Ascending aorta (tissue), 2 donors: ENCODE measurements around the gene NUCB1. TPM values are rescaled to one million over a fixed set of nuclear protein-coding genes. Genes with fewer than 3 reads are reported as not detected.
A peak's percentile ranks its signal among the peaks of the same experiment; 100 is the strongest.
"Not testable (repeated sequence)": the region's sequence is repeated elsewhere in the genome, so short reads cannot be mapped to it uniquely, and the experiment has no call there.

ENCODE experiments used
- DNase-seq, 2 donors: peaks; one replicate each; pipeline ENCODE4 v3.0.0-alpha.2; 2019; ENCODE audit warnings: low spot score in 2 of 2
- H3K27ac ChIP-seq, 2 donors: fragments of 200-600 bp; sonication (generic); one replicate each; pipeline ENCODE4 v1.5.1; 2016 to 2017; ENCODE audit warnings: mild to moderate bottlenecking in 1 of 2
- H3K27me3 ChIP-seq: fragments of 200-600 bp; sonication (generic); one replicate; pipeline ENCODE4 v1.5.1; 2017
- H3K36me3 ChIP-seq, 2 donors: fragments of 200-600 bp; sonication (generic); one replicate each; pipeline ENCODE4 v1.5.1; 2016
- H3K4me1 ChIP-seq, 2 donors: fragments of 200-600 bp; sonication (generic); one replicate each; pipeline ENCODE4 v1.5.1; 2016 to 2017; ENCODE audit warnings: mild to moderate bottlenecking in 1 of 2
- H3K4me3 ChIP-seq, 2 donors: fragments of 200-600 bp; sonication (generic); one replicate each; pipeline ENCODE4 v1.5.1; 2016 to 2017; ENCODE audit warnings: mild to moderate bottlenecking in 1 of 2
- H3K9me3 ChIP-seq, 2 donors: fragments of 200-600 bp; sonication (generic); one replicate each; pipeline ENCODE4 v1.5.1; 2016
- intact Hi-C: fragments of 100-400 bp; cut with DNase I; formaldehyde crosslinking; loops from one replicate; pipeline ENCODE4 v1.15.1; 2023
- total RNA-seq: library from RNA; depleted of rRNA; stranded (reverse); fragments of >200 nt; gene quantifications from one replicate; pipeline ENCODE4 v1.1.0, GENCODE V29; 2016
- TF ChIP-seq, protein P1 (sequence below), 3 experiments: fragments of 200-600 bp in 2 of 3; fragments of 450-650 bp in 1 of 3; sonication (generic) in 2 of 3; IDR thresholded peaks; one replicate each; pipeline ENCODE4 v1.5.1; 2016 to 2019; ENCODE audit warnings: antibody characterized with exemption in 3 of 3, mild to moderate bottlenecking in 1 of 3, moderate library complexity in 1 of 3

NUCB1 gene
- total RNA-seq, 1 donor from 2014 or later: 505 TPM

- H3K9me3 ChIP-seq: no peaks in the 10 kb centered on the region
- peaks cover 0 to 11% of the 10 kb centered on the region in 2 donors for H3K4me1 ChIP-seq
- no peak for DNase-seq
- intact Hi-C loops: no loop called here
- peak overlapping the region; percentile 45 to 66 for H3K4me3 ChIP-seq
- no peaks in the 10 kb centered on the region for H3K36me3 ChIP-seq
- H3K27me3 ChIP-seq: no peaks in the 10 kb centered on the region
- H3K27ac ChIP-seq: peak overlapping the region; percentile 86 to 89
- TF ChIP-seq, protein P1, sequence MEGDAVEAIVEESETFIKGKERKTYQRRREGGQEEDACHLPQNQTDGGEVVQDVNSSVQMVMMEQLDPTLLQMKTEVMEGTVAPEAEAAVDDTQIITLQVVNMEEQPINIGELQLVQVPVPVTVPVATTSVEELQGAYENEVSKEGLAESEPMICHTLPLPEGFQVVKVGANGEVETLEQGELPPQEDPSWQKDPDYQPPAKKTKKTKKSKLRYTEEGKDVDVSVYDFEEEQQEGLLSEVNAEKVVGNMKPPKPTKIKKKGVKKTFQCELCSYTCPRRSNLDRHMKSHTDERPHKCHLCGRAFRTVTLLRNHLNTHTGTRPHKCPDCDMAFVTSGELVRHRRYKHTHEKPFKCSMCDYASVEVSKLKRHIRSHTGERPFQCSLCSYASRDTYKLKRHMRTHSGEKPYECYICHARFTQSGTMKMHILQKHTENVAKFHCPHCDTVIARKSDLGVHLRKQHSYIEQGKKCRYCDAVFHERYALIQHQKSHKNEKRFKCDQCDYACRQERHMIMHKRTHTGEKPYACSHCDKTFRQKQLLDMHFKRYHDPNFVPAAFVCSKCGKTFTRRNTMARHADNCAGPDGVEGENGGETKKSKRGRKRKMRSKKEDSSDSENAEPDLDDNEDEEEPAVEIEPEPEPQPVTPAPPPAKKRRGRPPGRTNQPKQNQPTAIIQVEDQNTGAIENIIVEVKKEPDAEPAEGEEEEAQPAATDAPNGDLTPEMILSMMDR (IDR thresholded peaks at IDR 0.05): no peak
Measured at GRCh38 chr19:48867123-48867745, 32.9 kb upstream of the NUCB1 start.

DNA sequence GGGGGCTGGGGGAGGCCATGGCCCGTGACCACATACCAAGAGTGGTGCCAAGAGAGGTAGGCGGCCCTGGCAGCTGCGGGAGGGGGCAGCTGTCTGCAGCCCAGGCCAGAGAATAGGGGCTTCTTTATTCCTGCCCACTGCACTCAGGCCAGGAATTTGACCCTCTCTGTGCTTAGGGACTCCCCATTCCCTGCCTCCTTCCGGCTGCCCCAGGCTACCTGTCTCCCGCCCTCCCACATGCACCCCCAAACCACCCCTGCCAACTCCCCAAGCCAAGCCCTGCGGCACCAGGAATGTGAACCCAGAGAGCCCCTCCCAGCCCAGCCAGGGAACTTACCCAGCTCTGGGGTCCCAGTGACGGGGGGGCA, 32.4 kb upstream of the NUCB1 start:
- no peak for DNase-seq
- peak overlapping the region; percentile 45 to 66 for H3K4me3 ChIP-seq
- H3K27me3 ChIP-seq: no peaks in the 10 kb centered on the region
- intact Hi-C loops: no loop called here
- H3K36me3 ChIP-seq: no peaks in the 10 kb centered on the region
- peaks cover 0 to 11% of the 10 kb centered on the region in 2 donors for H3K4me1 ChIP-seq
- TF ChIP-seq, protein P1 (IDR thresholded peaks at IDR 0.05): no peak
- H3K9me3 ChIP-seq: no peaks in the 10 kb centered on the region
- H3K27ac ChIP-seq: peak overlapping the region; percentile 86 to 89

DNA sequence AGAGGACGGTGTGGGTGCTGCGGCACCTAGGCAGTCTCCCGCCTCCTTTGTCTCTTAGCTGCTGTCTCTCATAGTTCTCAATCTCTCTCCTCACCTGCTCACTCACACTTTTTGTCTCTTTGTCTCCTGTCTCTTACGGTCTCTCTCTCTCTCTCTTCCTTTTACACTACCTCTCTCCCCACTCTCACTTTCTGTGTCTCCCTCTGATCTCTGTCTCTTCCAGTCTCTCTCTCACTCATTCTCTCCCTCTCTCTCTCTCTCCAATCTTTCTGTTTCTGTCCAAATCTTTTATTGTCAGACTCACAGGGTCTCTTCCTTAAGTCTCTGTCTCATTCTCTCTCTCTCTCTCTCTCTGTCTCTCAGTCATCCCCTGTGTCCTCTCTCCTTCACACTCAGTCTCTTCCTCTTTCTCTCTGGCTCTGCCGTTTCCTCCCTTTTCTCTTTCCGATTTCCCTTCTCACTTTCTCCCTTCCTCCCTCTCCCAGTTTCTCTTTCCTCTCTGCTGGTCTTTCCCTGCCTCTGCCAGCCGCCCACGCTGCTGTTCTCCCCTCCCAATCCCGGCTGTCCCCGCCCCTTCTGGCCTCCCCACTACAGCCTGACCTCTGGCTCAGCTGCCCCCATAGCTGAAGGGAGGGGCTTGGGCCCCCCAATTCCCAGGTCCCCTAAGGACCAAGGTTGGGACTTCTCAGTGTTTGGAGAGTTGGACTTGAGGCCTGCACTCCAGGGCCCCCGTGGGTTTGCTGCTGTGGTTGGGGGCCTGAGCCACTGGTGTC, 31.8 kb upstream of the NUCB1 start, which contains the start of gene PLEKHA4:
TSS of gene PLEKHA4 (minus strand) at position 504 of the 773 bp plus-strand sequence. CDS start 997 bp downstream, outside the sequence.
- TF ChIP-seq, protein P1 (IDR thresholded peaks at IDR 0.05): no peak
- Histone ChIP-seq H3K9me3 (no peaks in the 10 kb centered on the region), H3K27me3 (no peaks in the 10 kb centered on the region), H3K4me3 (peak within 1 kb of the TSS; percentile 45 to 66), H3K27ac (peak within 1 kb of the TSS; percentile 86 to 89), H3K36me3 (peaks cover 0 to 3% of the 10 kb centered on the region in 2 donors), H3K4me1 (peaks cover 0 to 11% of the 10 kb centered on the region in 2 donors)
- DNase-seq: peak in 1 of 2 donors; percentile 90
- intact Hi-C loops: no loop called here

GRCh38 chr19:48870048-48870447, 30.1 kb upstream of the NUCB1 start:
- intact Hi-C loops: no loop called here
- Histone ChIP-seq H3K27ac (peak overlapping the region in 1 of 2 donors; percentile 86), H3K4me1 (peaks cover 4 to 13% of the 10 kb centered on the region in 2 donors)

DNA sequence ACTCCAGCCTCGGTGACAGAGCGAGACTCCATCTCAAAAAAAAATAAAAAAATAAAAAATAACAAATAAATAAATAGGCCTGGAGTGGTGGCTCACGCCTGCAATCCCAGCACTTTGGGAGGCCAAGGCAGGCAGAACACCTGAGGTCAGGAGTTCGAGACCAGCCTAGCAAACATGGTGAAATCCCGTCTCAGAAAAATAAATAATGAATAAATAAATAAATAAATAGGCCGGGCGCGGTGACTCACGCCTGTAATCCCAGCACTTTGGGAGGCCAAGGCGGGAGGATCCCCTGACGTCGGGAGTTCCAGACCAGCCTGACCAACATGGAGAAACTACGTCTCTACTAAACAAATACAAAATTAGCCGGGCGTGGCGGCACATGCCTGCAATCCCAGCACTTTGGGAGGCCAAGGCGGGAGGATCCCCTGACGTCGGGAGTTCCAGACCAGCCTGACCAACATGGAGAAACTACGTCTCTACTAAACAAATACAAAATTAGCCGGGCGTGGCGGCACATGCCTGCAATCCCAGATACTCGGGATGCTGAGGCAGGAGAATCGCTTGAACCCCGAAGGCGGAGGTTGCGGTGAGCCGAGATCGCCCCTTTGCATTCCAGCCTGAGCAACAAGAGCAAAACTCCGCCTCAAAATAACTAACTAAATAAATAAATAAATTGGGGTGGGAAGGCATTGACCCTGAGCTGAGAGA, 28.5 kb upstream of the NUCB1 start:
- H3K4me3 ChIP-seq: peak overlapping the region; percentile 91 to 99
- peak overlapping the region; percentile 100 for H3K27ac ChIP-seq
- H3K36me3 ChIP-seq: peaks cover 19 to 36% of the 10 kb centered on the region in 2 donors
- intact Hi-C loops: loop anchor here (1.0 to 2.0 kb wide), 2 partner anchors 29 to 77 kb away; partner anchors contain the start of gene NUCB1
- H3K9me3 ChIP-seq, H3K27me3 ChIP-seq, DNase-seq: not testable (repeated sequence)
- H3K4me1 ChIP-seq: peaks cover 10 to 26% of the 10 kb centered on the region in 2 donors

More at GRCh38 chr19:48870048-48870447, 30.1 kb upstream of the NUCB1 start:
- TF ChIP-seq, protein P1 (IDR thresholded peaks at IDR 0.05): no peak
- H3K27me3 ChIP-seq: no peaks in the 10 kb centered on the region
- H3K9me3 ChIP-seq: no peaks in the 10 kb centered on the region
- no peak overlapping the region for H3K4me3 ChIP-seq
- DNase-seq: no peak
- peaks cover 8 to 20% of the 10 kb centered on the region in 2 donors for H3K36me3 ChIP-seq
